Measurements from ENCODE around the gene GDF15. TPM values are rescaled to one million over a fixed set of nuclear protein-coding genes. Genes with fewer than 3 reads are reported as not detected.

Gene GDF15
- total and polyA plus RNA-seq, 2 donors (not counting 3 experiments of a cell fraction or from before 2014, with no cell fraction given), result 165 to 206 TPM

GRCh38 chr19:18437491-18438330 lies 51.8 kb downstream of the GDF15 start, which contains the start of gene ISYNA1:
Gene ISYNA1, minus strand, starts transcription at chr19:18438133. Its CDS starts 154 bp downstream, at chr19:18437979.
- peak within 1 kb of the TSS; percentile 19 to 75 (median 24) for H3K4me3 ChIP-seq (replicated peaks in 1 of 3; ENCODE audit: insufficient read depth in 1 of 3, low read depth in 1 of 3, low read length in 3 of 3)
- peak; percentile 66 for DNase-seq (ENCODE audit: low read depth, low spot score)
- TF ChIP-seq MYC (IDR thresholded peaks at IDR 0.05; ENCODE audit: low read depth, low read length) (no peak), MAX (IDR thresholded peaks at IDR 0.05; ENCODE audit: insufficient read depth, insufficient read length) (no peak), JUN (IDR thresholded peaks at IDR 0.05; ENCODE audit: borderline replicate concordance, insufficient read depth, insufficient read length, low read depth) (no peak), FOS (IDR thresholded peaks at IDR 0.05; ENCODE audit: borderline replicate concordance, insufficient read depth, low read length) (no peak), EZH2 (IDR thresholded peaks at IDR 0.05; ENCODE audit: borderline replicate concordance, low read depth, low read length, severe bottlenecking) (no peak)
- TF ChIP-seq, protein P1, sequence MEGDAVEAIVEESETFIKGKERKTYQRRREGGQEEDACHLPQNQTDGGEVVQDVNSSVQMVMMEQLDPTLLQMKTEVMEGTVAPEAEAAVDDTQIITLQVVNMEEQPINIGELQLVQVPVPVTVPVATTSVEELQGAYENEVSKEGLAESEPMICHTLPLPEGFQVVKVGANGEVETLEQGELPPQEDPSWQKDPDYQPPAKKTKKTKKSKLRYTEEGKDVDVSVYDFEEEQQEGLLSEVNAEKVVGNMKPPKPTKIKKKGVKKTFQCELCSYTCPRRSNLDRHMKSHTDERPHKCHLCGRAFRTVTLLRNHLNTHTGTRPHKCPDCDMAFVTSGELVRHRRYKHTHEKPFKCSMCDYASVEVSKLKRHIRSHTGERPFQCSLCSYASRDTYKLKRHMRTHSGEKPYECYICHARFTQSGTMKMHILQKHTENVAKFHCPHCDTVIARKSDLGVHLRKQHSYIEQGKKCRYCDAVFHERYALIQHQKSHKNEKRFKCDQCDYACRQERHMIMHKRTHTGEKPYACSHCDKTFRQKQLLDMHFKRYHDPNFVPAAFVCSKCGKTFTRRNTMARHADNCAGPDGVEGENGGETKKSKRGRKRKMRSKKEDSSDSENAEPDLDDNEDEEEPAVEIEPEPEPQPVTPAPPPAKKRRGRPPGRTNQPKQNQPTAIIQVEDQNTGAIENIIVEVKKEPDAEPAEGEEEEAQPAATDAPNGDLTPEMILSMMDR (IDR thresholded peaks at IDR 0.05; ENCODE audit: extremely low read depth in 1 of 2, insufficient read depth in 1 of 2, low read depth in 1 of 2, low read length in 2 of 2), result no peak
- CTCF ChIA-PET, result interaction anchor here (0.8 to 3.7 kb wide), 6 partner anchors 13 to 158 kb away, joined by 3 to 23 read pairs (median 4); partner anchors contain the start of genes GDF15 and SSBP4
- H3K4me2 ChIP-seq (ENCODE audit: insufficient read depth, low read length), result peak within 1 kb of the TSS; percentile 59
- BruUV-seq (replicated peaks), result no TSS peak
- no peaks in the 10 kb centered on the region for H3K79me2 ChIP-seq (ENCODE audit: control insufficient read depth, insufficient read depth, low read length)
- H3K9me3 ChIP-seq (replicated peaks; ENCODE audit: control insufficient read depth, insufficient read depth, low read length), result no peaks in the 10 kb centered on the region
- POLR2A ChIA-PET, result interaction anchor here (1.0 kb wide), 1 partner anchor 9 kb away, joined by 3 read pairs; no protein-coding TSS in a partner anchor
- no peaks in the 10 kb centered on the region for H3K27me3 ChIP-seq (ENCODE audit: control insufficient read depth in 2 of 2, insufficient read depth in 2 of 2, low read length in 2 of 2)
- no peaks in the 10 kb centered on the region for H3K9me1 ChIP-seq (replicated peaks; ENCODE audit: control insufficient read depth, extremely low read depth, insufficient read depth, low read length)
- dilution Hi-C loops (cut with MboI; ENCODE audit: extremely low pct_ligation_motif_present, low sequenced_read_pairs) (no loop called here), intact Hi-C loops (cut with micrococcal nuclease) (loop anchor here (1.0 kb wide), 1 partner anchor 18 kb away; the partner anchor contains the start of gene SSBP4)
- H4K20me1 ChIP-seq (replicated peaks; ENCODE audit: control insufficient read depth, extremely low read depth, insufficient read depth, low read length), result no peaks in the 10 kb centered on the region
- H3K4me1 ChIP-seq (ENCODE audit: control insufficient read depth, extremely low read depth, insufficient read depth, low read length), result peaks cover 12% of the 10 kb centered on the region
- peak within 1 kb of the TSS; percentile 65 for H2AFZ ChIP-seq (ENCODE audit: low read depth, low read length)
- H3K36me3 ChIP-seq (ENCODE audit: control insufficient read depth in 2 of 2, extremely low read depth in 1 of 2, insufficient read depth in 2 of 2, low read length in 2 of 2), result peaks cover 0 to 2% of the 10 kb centered on the region in 2 experiments
- peak; percentile 53 for FAIRE-seq
- no peak within 1 kb of the TSS for H3K27ac ChIP-seq (ENCODE audit: insufficient read depth, low read depth, low read length)
- no peak within 1 kb of the TSS for H3K9ac ChIP-seq (replicated peaks; ENCODE audit: extremely low read depth, insufficient read depth, low read length)

All from endothelial cell of umbilical vein (primary cell).